ENCODE measurements around the gene TOX2.

Gene TOX2

DNA sequence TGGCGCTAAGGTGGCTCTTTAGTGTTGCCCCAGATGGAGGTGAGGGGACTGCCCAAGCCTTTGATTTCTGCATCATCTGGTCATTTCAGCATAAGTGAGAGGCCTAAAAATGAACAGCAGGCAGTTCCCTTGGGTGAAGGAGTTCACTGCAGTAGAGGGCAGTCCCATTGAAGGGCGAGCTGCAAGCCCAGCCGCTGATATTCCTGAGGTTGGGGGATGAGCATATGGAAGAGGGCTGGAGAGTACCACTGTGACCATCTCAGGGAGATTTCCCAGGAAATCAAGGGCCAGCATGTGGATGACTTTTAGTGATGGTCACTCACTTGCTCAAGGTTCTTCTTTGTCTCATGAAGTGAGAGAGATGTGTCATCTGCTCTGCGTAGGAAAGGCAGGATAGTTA is 9.3 kb downstream of the TOX2 start:
- TF ChIP-seq CTCF (IDR thresholded peaks at IDR 0.05): no peak

- TF ChIP-seq CTCF (IDR thresholded peaks at IDR 0.05): no peak
These were observed 10.6 kb downstream of the TOX2 start for GRCh38 chr20:43925215-43925614.

- TF ChIP-seq CTCF (IDR thresholded peaks at IDR 0.05): no peak
These were observed 11.1 kb downstream of the TOX2 start for GRCh38 chr20:43925801-43926200.

GRCh38 chr20:43926287-43927050 is 11.8 kb downstream of the TOX2 start:
- no peak for TF ChIP-seq CTCF (IDR thresholded peaks at IDR 0.05)

DNA sequence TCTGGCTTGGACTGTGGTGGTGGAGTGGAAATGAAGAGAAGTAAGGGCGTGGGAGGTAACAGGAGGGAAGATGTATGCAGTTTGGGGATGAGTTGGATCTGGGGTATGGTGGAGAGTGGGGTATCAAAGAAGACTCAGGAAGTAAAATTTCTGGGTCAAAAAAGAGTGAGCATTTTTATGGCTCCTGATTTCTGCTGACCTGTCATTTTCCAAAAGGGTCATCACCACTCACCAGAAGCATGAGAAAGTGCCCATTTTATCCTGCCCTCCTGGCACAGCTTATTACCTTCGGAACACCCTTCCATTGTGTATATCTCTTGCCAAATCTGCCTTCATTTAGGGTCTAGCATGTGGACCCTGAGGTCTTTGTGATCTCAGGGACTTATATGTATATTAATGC is 17.3 kb downstream of the TOX2 start:
- TF ChIP-seq CTCF (IDR thresholded peaks at IDR 0.05): no peak

GRCh38 chr20:43934833-43935232 is 20.2 kb downstream of the TOX2 start:
- TF ChIP-seq CTCF (IDR thresholded peaks at IDR 0.05): no peak

DNA sequence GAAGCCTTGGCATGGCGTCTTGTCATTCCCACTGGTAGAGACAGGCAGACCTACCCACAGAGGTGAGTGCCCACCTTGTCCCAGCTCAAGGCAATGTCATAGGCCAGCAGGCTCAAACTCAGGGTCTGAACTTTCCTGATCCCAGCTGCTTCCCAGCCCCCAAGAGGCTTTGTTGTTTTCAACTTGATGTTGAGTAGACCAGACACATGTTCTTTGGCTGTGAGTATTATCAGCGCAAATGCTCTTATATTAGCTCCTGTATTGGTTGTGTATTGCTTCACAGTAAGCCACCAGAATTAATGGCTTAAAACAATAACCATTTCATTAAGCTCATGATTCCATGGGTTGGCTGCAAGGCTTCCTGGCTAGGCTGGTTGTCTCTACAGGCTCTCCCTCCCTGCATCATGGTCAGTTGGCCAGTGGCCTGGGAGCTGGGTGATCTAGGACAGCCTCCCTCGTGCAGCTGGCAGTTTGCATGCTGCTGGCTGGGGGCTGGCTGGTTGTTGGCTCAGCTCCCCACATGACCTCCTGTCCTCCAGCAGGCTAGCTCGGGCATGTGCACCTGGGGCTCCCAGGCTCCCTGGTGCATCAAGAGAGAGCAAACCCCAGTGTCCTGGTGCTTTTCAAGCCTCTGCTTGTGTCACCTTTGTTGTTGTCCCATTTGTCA is 21.6 kb downstream of the TOX2 start:
- TF ChIP-seq CTCF (IDR thresholded peaks at IDR 0.05): no peak

All from LNCAP (cell line).